NCI-H460 (cell line): ENCODE data around the gene APCS. TPM values are rescaled to one million over a fixed set of nuclear protein-coding genes. Genes with fewer than 3 reads are reported as not detected.

Experiments used
- total RNA-seq: library from RNA; depleted of rRNA; stranded (reverse); fragments of >200 nt; shearing (Covaris generic); gene quantifications from 2 replicates; pipeline ENCODE4 v1.2.3, GENCODE V29; 2014; rRNA removed

Gene APCS
- total RNA-seq, 1 experiment from 2014 or later = not detected

Other genes starting within 250 kb of the APCS start
- not detected in 2 replicates for gene OR10J4, start 155.6 kb upstream of the APCS start, total RNA-seq
- 0.05 TPM in 1 of 2 replicates, not detected in the other for gene OR10J1, start 148.1 kb upstream of the APCS start, total RNA-seq
- gene OR10J5, start 51.8 kb upstream of the APCS start, total RNA-seq = not detected in 2 replicates
- gene CRP, start 126.8 kb downstream of the APCS start, total RNA-seq = not detected in 2 replicates
- 2.0 and 4.8 TPM in 2 replicates for gene DUSP23, start 193.1 kb downstream of the APCS start, total RNA-seq
- gene FCRL6, start 214.5 kb downstream of the APCS start, total RNA-seq = not detected in 2 replicates
- gene SLAMF8, start 239.0 kb downstream of the APCS start, total RNA-seq = not detected in 2 replicates